ENCODE results near the gene KRT81.
A peak's percentile ranks its signal among the peaks of the same experiment; 100 is the strongest.

The KRT81 gene

DNA sequence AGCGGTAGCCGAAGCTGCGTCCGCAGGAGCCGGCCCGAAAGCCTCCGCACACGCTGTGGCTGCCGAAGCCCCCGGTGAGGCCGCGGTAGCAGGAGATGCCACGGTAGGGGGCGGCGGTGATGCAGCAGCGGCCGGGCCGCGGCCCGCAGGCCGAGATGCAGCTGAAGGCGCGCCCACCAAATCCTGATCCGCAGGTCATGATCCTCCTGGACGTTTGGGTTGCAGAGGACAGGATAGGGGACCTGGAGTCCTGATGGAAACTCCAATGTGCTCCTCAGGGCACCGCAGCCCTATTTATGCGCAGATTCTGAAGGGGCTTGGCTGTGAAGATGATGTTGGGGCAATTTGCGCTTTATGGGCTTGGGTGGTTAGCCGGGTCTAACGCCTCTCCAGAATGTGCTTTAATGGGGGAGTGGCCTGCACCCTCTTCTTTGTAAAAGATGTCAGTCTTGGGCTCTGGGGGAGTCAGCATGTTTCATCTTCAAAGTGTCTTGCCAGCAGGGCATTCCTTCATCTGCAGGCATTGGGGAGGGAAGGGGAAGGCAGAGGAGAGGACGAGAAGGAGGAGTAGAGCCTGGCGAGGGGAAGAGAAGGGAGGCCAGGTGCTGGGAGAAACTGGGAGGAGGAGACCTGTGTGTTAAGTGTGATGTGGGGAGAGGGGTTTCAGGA lies at the start of gene KRT81:
Gene KRT81 (minus strand): TSS at position 268 of the 669 bp plus-strand sequence. CDS start 69 bp downstream, at position 199.
- no peak for DNase-seq

DNA sequence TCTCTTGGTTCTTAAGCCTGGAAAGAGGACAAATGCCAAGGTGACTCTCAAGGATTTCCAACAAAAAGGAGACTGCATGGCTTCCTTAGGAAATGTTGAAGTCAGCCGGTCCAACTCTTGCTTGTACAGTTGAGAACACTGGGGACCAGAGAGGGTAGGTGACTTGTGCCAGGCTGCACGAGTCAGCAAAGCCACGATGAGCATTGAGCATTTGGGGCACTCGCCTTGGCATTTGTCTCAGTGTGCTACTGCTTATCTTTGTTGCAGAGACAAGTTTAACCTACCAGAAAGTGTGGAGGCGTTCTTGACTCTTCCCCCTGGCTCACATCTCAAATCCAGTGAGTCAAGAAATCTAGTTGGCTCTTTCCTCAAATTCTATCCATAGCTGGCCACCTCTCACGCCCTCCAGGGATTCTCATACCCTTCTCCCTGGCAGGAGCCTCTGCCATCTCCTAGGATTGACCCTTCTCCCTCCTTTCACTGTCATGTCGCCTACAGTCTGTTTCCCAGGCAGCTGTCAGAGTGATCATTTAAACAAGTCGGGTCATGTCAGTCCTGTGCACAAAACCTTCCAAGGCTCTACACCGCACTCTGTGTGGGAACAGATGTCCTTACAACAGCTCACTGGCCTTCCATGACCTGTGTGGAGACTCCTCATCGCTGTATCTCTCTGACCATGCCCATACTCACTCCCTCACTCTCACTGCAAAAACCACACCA lies 47.1 kb upstream of the KRT81 start:
- no peak for DNase-seq

DNA sequence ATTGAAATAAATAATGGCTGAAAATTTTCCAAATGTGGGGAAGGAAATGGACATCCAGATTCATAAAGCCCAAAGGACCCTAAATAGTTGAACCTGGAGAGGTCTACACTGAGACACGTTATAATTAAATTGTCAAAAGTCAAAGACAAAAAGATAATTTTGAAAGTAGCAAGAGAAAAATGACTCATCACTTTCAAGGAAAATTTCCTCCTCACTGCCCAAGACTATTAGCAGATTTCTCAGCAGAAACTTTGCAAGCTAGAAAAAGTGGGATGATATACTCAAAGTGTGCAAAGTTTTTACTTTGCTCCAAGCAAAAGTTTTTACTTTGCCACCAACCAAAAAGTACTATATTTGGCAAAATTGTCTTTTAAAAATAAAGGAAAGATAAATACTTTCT lies 45.7 kb upstream of the KRT81 start:
- DNase-seq: no peak

DNA sequence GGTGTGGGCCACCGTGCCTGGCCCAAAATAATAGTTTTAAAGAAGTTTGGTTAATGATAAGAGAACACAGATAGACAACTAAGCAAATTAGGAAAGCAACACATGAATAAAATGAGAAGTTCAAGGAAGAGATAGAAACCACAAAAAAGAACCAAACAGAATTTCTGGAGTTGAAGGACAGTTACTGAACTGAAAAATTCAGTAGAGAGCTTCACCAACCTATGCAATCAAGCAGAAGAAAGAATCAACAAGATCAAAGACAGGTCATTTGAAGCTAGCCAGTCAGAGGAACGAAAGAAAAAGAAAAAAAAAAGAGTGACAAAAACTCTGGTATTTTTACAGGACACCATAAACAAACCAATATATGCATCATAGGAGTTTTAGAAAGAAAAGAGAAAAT lies 45.3 kb upstream of the KRT81 start:
- no peak for DNase-seq

DNA sequence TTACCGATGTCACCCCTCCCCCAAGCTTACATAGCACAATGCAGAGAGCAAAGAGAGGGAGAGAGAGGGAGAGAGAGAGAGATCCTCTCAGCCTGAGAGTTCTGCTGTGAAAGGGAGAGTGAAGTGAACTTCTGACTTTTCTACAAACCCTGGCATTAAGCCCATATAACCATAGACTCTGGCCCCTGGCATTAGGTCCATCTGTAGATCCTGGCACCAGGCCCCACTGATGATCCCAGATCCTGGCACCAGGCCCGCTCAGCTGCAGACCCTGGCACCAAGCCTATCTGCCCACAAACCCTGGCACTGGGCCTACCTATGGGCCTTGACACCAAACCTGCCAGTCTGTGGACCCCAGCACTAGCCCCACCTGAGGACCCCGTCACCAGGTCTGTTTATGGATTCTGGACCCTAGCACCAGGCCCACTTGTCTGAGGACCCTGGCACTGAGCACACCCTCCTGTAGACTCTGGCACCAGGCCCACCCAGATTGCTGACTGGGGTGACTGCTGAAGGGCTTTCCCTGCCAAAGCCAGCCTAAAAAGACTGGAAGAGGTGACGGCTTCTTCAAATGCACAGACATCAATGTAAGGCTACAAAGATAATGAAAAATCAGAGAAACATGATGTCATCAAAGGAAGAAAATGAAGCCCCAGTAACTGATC lies 44.4 kb upstream of the KRT81 start:
- no peak for DNase-seq

DNA sequence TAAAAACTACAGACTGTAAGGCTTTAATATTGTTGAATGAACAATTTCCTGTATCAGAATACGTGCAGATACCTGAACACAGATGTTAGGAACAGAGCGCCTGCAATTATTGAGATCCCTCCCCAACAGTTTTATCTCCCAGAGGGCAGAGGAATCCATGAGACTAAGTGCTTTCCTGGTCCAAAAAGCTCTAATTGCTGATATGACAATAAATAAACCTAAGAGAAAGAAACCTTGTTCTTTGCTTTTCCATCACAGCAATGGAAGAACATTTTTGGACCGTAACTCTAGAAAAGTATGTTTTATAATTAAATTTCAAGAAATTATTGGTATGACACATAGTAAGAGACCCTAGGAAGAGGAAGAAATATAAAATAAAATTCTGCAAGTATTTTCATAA lies 42.9 kb upstream of the KRT81 start:
- DNase-seq: no peak

DNA sequence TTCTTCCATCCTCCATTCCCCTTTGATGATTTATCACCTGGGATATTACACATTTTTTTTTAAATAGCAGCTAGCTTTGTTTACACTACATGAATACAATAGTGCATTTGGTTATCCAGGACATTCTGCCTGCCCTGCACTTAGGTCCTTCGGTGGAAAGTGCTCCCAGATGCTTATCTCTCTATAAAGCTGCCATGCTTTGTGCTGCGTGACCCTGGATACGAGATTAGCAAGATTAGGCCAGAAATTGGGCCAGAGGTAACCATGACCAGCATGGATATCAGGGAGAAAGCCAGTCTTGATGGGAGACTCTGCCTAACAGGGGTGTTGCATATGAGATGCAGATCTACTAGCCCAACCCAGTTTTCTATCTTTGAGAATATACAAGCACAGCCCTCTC lies 42.0 kb upstream of the KRT81 start:
- DNase-seq: no peak

DNA sequence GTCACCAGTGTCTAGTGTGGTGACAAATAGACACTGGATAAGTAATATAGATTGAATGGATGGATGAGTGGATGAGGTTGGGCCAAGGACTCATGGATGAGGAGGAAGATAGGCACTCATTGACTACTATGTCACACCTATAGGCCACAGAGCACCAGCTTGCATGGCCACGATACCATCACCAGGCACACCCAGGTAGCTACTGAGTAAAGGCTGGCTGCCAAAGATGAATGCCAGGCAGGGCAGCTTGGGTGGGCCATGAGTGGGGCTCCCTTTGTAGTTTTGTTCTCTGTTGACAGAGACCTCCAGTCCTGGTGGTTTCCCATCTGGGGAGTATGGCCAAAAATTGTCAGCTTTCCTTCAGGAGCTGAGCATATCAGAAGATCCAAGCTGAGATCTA lies 41.0 kb upstream of the KRT81 start:
- no peak for DNase-seq

DNA sequence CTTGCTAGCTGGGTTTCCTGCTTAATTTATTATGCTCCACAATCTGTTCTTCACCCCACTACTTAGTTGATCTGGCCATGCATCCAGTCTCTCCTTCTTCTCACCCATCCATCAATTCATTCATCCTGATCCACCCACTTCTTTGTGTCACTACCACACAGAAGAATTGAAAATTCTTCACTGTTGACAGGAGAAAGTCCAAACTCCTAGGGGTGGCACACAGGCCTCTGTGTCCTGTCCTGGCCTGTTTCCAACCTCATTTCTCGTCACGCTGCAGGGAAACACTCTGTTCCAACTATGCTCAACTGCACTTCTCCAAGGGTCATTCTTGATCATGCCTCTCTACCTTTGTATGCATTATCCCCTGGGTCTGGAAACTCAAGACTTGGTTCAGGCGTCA lies 40.5 kb upstream of the KRT81 start:
- no peak for DNase-seq

DNA sequence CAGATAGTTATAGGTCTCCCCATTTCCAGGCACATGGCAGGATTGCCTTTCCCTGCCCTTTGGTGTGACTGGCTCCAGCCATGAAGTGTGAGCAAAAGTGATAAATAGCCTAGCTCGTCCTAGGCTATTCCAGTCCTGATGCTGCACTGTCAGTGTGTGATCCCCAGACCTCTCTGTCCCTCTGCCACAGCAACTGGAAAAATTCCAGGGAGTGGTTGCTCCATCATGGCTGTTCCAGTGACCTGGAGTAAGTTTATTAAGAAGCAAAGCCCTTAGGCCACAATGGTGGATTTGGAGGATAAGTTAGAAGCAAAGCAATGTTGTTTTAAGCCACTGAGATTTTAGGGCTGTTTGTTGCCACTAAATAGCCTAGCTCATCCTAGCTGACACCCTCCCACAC lies 39.7 kb upstream of the KRT81 start:
- DNase-seq: no peak

DNA sequence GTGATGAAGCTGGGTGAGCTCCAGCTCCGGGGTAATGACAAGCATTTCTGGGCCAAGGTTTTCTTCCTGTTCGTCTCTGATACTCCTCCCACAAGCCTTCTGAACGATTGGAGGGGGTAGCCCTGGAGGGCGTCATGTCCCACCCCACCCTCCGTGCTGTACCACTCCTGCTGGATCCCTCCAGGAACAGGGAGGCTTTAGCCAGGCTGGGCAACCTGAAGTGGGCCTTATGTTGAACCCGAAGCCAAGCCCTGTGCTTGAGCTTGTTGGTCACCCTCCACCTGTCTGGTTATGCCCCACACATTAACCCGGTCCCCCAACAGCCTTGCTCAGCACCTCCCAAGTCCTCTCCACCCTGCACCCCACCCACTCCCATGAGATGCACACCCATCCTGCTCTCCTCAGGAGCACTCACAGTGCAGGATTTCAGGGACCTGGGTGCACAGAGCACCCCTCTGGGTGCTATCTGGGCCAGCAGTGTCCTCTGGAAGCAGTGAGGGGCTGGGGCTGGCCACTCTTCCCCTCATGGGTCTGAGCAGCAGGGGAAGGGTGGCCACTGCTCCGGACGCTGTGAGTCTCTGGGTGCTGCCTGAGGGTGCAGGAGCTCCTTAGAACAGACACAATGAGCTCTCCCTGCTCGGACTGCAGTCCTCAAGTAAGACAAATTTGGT lies 36.6 kb upstream of the KRT81 start:
- no peak for DNase-seq

DNA sequence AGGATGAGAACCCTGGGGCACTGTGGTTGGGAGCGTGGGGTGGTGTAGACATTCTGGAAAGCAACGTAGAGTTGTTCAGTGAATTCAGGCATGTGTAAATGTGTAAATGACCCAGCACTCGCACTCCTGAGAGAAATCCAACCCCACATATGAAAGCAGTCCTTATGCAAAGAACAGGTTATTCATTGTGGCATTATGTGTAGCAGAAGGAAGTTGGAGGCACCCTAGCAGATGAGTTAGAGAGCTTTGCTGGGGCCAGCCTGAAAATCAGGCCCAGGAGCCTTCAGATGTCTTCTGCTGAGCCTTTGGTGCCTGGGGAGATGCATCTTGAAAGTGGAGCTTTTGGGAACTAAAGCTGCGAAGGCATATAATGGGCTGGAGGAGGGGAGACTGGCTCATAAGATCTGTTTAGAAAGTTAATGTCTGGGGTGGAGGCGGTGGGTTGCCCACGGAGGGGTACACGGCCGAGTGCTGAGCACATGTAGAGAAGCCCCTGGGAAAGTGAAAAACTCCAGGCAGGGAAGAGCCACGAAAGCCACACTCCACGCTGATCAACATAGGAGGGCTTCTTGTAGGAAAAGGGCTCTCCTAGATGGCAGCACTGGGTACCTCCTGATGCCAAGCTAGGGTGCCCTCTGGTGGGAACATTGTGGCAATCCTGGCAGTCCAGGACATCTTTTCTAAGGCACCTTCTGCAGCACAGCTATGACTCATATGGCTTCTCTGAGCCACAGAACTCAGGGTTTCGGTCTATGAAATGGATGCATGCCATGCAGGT lies 35.9 kb upstream of the KRT81 start:
- DNase-seq: peak; percentile 85

DNA sequence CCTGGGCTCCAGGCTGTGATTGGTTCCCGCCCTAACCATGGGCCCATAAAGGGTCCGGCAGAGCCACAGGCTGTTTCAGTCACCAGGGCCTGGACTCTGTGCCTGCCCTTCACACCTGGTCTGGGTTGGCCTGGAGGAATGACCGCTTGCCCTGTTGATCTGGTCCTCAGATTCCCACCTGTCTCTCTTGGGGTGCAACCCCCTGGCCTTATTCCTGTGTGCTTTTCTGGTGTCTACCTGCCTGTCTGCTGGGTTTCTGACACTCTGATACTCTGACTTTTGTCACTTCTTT lies 32.8 kb upstream of the KRT81 start:
- DNase-seq: no peak

DNA sequence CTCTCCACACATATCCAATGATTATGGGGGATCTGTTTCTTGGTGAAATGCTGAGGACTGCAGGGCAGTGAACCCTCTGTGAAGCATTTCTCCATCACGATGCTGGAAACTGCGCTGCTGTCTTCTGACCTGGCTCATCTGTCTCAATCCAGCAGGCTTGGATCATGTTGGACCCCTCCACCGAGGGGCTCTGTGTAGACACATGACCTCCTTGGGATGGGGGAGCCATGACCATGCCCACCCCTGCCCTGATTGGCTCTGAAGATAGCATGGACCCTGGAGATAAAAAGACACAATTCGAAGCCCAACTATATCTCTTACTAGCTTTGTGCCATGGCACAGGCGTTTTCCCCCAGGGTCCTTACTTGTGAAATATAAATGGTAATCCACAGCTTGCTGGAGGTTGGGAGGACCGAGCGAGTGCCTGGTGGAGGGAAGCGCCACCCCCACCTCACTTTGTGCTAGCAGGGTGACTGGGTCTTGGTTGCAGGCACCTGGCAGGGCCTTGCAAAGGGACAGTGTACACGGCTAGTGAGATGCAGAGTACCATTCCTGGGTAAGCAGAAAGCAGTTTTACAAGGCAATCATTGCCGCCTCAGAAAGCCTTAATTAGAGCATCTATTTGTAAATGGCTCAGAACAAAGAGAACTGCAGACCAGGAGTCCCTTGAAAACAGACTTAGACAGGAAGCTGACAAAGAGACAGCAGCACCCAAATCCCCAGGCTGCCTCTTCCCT lies 32.2 kb upstream of the KRT81 start:
- DNase-seq: no peak

DNA sequence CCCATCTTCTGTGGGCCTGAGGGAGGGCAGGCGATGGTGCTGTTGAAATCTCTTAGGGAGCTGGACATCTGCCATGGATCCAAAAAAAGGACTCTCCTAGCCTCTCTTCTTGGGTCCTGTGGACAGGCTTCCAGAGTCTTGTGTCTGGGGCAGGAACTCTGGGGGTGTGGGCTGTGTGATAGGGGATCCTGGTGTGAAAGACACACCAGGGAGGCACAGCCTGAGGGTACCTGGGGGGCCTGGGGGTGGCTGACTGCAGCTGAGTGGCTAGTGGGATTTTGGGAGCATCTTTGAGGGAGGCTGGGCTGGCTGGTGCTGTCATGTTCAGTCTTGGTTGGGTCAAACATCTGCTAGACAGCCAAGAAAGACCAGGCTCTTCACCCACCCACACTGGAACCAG lies 31.7 kb upstream of the KRT81 start:
- no peak for DNase-seq

DNA sequence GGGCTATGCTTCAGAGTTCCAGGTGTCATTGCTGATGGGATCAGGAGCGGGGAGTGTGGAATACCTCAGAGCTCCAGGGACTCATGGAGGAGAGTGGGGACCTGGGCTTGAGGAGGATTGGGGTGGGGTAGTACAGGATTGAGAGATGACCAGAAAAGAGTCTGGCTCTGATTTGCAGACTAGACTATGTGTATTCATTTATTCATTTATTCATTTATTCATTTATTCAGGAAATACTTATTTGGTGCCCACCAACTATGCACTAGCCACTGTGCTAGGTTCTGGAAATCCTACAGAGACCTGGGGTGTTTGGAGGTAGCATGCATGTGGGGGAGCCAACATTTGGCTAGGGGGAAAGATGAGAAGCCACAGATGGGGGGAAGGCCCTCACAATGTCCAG lies 30.7 kb upstream of the KRT81 start:
- DNase-seq: no peak

DNA sequence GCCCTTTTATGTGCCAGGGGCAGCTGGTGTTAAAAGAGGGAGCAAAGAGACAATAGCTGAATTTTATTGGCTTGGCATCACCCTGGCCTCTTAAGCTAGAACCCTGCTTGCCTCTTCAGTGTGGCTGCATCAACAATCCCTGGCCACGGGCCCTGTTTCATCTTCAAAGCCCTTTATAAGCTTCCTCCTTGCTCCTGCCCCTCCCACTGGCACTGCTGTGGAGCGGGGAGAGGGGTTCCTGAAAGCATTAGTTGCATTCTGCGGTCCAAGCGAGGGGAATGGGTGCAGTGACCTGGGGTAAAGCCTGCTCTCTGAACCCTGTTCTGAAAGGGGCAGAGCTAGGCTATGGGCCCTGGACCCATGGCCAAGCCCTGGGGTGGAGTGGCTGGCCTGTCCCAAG lies 30.1 kb upstream of the KRT81 start:
- DNase-seq: no peak

DNA sequence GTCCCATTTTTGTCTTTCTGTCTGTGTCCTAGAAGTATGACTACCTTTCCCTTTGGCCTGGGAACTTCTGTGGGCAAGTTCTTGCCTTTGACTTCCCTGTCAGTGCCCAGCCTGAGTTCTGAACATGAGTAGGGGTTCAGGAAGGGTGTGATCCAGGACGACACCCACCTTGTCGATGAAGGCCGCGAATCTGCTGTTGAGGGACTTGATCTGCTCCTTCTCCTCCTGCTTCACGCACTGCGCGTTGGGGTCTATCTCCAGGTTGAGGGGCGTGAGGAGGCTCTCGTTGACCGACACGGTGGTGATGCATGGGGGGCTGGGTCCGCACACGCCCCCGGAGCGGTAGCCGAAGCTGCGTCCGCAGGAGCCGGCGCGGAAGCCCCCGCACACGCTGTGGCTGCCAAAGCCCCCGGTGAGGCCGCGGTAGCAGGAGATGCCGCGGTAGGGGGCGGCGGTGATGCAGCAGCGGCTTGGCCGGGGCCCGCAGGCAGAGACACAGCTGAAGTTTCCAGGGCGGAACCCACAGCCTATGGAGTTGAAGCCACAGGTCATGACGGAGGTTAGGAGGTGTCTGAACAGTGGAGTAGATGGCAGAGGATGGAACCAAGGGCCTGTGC lies 29.6 kb upstream of the KRT81 start, which contains the start of gene KRT83:
Gene KRT83 (minus strand): TSS at position 615 of the 617 bp plus-strand sequence. CDS start 63 bp downstream, at position 552.
- no peak for DNase-seq

DNA sequence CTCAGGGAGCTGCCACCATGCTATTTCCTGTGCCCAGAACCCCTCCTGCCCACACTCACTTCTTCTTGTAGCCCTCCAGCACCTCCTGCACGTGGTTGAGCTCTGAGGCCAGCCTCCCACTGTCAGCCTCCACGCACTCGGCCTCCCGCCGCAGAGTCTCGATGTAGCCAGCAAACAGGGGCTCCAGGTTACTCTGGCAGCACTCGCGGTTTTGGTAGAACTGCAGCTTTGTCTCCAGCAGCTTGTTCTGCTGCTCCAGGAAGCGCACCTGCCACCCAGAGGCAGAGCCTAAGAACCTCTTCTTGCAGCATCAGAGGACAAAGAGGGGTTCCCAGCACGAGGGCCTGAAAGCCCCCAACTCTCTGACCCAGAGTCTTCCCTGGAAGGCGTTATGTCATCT lies 27.8 kb upstream of the KRT81 start:
- DNase-seq: no peak

DNA sequence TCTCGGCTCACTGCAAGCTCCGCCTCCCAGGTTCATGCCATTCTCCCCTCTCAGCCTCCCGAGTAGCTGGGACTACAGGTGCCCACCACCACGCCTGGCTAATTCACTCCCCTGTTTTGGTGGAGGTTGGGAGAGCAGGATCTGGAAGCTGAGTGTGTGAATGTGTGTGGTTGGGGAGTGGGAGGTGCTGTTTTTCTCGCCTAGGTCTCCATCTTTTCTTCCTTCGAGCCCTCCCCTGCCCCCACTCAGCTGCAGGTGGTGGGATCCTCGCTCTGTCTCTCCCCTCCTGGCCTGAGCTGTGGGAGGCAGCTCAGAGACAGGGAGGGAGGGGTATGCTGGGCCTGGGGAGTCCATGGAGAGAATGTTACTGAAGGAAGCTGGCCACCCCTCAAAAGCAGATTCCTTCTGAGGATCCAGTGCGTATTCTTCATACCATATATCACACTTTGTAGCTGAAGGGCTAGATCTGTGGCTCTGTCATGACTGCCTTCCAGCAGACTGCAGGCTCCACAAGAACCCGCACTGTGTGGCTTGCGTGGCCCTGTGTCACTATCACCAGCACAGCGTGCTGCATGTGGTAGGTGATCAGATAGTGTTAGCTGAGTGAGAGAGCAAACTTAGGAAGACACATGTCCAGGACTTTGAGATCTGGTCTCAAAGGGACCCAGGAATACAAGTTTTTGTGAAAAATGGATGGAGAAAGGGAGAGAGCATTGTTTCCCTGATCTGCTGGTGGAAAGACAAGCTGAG lies 27.1 kb upstream of the KRT81 start:
- DNase-seq: no peak

DNA sequence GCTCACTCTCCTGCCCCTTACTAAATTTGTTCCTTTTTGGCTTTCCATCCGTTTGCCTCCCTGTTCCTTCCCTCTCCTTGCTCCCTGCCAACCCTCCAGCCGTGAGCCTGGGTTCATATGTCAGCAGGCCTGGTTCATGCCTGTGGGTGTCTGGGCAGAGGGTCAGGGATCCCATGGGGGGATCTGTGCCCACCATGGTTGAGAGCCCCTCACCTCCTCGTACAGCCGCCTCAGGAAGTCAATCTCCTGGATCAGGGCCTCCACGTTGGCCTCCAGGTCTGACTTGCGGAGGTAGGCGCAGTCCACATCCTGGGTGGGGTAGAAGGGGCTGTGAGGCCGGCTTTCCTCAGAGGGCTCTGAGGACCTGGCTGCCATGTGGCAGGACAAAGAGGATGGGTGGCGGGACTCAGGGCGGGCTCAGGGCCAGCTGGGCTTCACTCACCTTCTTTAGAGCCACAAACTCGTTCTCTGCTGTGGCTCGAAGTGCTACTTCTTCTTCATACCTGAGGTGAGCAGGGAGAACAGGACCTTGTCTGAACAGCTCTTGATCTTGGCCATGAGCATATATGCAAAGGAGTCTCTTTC lies 26.2 kb upstream of the KRT81 start:
- DNase-seq: no peak
